ENCODE measurements around the gene ERGIC1.

Gene ERGIC1

DNA sequence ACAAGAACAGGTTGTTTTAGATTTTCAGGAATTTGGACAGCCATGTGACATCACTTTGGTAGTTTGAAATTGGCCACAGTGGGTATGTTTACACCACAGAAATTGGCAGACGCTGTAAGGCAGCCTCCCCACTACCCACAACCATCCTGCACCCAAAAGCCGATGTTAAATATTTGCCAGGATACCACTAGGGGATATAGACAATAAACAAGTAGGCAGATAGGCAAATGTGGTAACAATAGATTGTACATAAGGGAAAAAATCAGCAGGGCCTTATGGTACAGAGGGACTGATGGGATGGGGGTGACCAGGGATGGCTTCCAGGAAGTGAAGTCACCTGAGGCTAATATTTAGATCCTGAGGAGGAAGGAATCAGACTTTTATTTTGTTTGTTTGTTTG, 31.9 kb upstream of the ERGIC1 start:
- H3K4me3 ChIP-seq (ENCODE audit: low read length in 2 of 2) = no peak overlapping the region
- H3K9me3 ChIP-seq (replicated peaks in 1 of 2; ENCODE audit: control insufficient read depth in 2 of 2, insufficient read depth in 1 of 2, low read depth in 1 of 2, low read length in 2 of 2) = no peaks in the 10 kb centered on the region
- no peak overlapping the region for H2BK12ac ChIP-seq (ENCODE audit: low read length)
- H2BK5ac ChIP-seq (ENCODE audit: low read length) = no peak overlapping the region
- H2BK15ac ChIP-seq (ENCODE audit: low read length) = no peak overlapping the region
- H3K4ac ChIP-seq (ENCODE audit: low read length) = no peak overlapping the region
- H4K91ac ChIP-seq (ENCODE audit: low read depth, low read length, poor library complexity) = no peak overlapping the region
- DNase-seq (ENCODE audit: low spot score) = no peak
- H2BK120ac ChIP-seq (ENCODE audit: low read depth, low read length) = no peak overlapping the region
- no peak overlapping the region for H3K18ac ChIP-seq (ENCODE audit: low read length)
- peaks cover 0 to 4% of the 10 kb centered on the region in 2 donors for H3K4me1 ChIP-seq (ENCODE audit: control insufficient read depth in 2 of 2, insufficient read depth in 1 of 2, low read depth in 1 of 2, low read length in 2 of 2)
- no peak overlapping the region for H2AFZ ChIP-seq (ENCODE audit: low read length)
- no peak overlapping the region for H4K8ac ChIP-seq (ENCODE audit: low read depth, low read length)
- no peak overlapping the region for H3K23ac ChIP-seq (ENCODE audit: low read depth, low read length, poor library complexity)
- H2AK5ac ChIP-seq (ENCODE audit: low read depth, low read length) = no peak overlapping the region
- no peak overlapping the region for H3K14ac ChIP-seq (ENCODE audit: low read length)
- no peak overlapping the region for H3K27ac ChIP-seq (replicated peaks; ENCODE audit: low read length)
- no peaks in the 10 kb centered on the region for H3K36me3 ChIP-seq (replicated peaks in 1 of 2; ENCODE audit: control insufficient read depth in 2 of 2, insufficient read depth in 2 of 2, low read length in 2 of 2)
- WGBS, 2 donors (ENCODE audit: extremely low coverage in 2 of 2, insufficient read length in 2 of 2, insufficient replicate concordance in 1 of 2) = no CpG with 5 or more reads among the region's 2 CpGs
- H3K4me2 ChIP-seq (ENCODE audit: insufficient read depth, low read length, poor library complexity, severe bottlenecking) = no peak overlapping the region
- no peaks in the 10 kb centered on the region for H3K79me1 ChIP-seq (ENCODE audit: low read depth, low read length)
- H3K9ac ChIP-seq (ENCODE audit: low read depth, low read length, poor library complexity) = no peak overlapping the region
- H3K27me3 ChIP-seq (ENCODE audit: control insufficient read depth in 3 of 3, insufficient read depth in 3 of 3, low read depth in 1 of 3, low read length in 3 of 3) = no peaks in the 10 kb centered on the region

DNA sequence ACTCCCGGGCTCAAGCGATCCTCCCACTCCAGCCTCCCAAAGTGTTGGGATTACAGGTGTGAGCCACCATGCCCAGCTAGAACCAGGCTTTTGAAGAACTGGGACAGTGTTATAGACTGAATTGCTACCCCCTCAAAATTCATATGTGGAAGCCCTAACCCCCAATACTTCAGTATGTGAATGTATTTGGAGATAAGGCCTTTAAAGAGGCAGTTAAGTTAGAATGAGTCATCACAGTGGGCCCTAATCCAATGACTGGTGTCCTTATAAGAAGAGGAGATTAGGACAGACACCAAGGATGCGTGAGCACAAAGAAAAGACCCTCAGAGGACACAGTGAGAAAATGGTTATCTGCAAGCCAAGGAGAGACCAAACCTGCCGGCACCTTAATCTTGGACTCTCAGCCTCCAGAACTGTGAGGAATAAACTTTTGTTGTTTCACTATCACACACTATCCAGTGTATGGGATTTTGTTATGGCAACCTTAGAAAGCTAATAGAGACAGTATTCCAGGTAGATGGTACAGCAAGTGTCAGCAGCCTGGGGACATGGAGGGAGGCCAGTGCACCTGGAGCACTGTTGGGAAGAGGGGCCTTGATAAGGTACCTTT, 31.4 kb upstream of the ERGIC1 start:
- no peak overlapping the region for H3K27ac ChIP-seq (replicated peaks; ENCODE audit: low read length)
- H3K4ac ChIP-seq (ENCODE audit: low read length) = no peak overlapping the region
- H3K4me1 ChIP-seq (ENCODE audit: control insufficient read depth in 2 of 2, insufficient read depth in 1 of 2, low read depth in 1 of 2, low read length in 2 of 2) = peaks cover 0 to 4% of the 10 kb centered on the region in 2 donors
- no peak overlapping the region for H2BK15ac ChIP-seq (ENCODE audit: low read length)
- H3K79me1 ChIP-seq (ENCODE audit: low read depth, low read length) = no peaks in the 10 kb centered on the region
- no peak overlapping the region for H3K9ac ChIP-seq (ENCODE audit: low read depth, low read length, poor library complexity)
- H2AK5ac ChIP-seq (ENCODE audit: low read depth, low read length) = no peak overlapping the region
- H2BK5ac ChIP-seq (ENCODE audit: low read length) = no peak overlapping the region
- no peak overlapping the region for H2BK120ac ChIP-seq (ENCODE audit: low read depth, low read length)
- H3K18ac ChIP-seq (ENCODE audit: low read length) = no peak overlapping the region
- DNase-seq (ENCODE audit: low spot score) = no peak
- H3K4me2 ChIP-seq (ENCODE audit: insufficient read depth, low read length, poor library complexity, severe bottlenecking) = no peak overlapping the region
- H3K36me3 ChIP-seq (replicated peaks in 1 of 2; ENCODE audit: control insufficient read depth in 2 of 2, insufficient read depth in 2 of 2, low read length in 2 of 2) = no peaks in the 10 kb centered on the region
- no peak overlapping the region for H3K4me3 ChIP-seq (ENCODE audit: low read length in 2 of 2)
- H3K14ac ChIP-seq (ENCODE audit: low read length) = no peak overlapping the region
- no peak overlapping the region for H2BK12ac ChIP-seq (ENCODE audit: low read length)
- no CpG with 5 or more reads among the region's 4 CpGs for WGBS, 2 donors (ENCODE audit: extremely low coverage in 2 of 2, insufficient read length in 2 of 2, insufficient replicate concordance in 1 of 2)
- no peak overlapping the region for H2AFZ ChIP-seq (ENCODE audit: low read length)
- no peak overlapping the region for H4K91ac ChIP-seq (ENCODE audit: low read depth, low read length, poor library complexity)
- no peaks in the 10 kb centered on the region for H3K27me3 ChIP-seq (ENCODE audit: control insufficient read depth in 3 of 3, insufficient read depth in 3 of 3, low read depth in 1 of 3, low read length in 3 of 3)
- H4K8ac ChIP-seq (ENCODE audit: low read depth, low read length) = peak overlapping the region; percentile 70
- H3K23ac ChIP-seq (ENCODE audit: low read depth, low read length, poor library complexity) = no peak overlapping the region
- H3K9me3 ChIP-seq (replicated peaks in 1 of 2; ENCODE audit: control insufficient read depth in 2 of 2, insufficient read depth in 1 of 2, low read depth in 1 of 2, low read length in 2 of 2) = no peaks in the 10 kb centered on the region

DNA sequence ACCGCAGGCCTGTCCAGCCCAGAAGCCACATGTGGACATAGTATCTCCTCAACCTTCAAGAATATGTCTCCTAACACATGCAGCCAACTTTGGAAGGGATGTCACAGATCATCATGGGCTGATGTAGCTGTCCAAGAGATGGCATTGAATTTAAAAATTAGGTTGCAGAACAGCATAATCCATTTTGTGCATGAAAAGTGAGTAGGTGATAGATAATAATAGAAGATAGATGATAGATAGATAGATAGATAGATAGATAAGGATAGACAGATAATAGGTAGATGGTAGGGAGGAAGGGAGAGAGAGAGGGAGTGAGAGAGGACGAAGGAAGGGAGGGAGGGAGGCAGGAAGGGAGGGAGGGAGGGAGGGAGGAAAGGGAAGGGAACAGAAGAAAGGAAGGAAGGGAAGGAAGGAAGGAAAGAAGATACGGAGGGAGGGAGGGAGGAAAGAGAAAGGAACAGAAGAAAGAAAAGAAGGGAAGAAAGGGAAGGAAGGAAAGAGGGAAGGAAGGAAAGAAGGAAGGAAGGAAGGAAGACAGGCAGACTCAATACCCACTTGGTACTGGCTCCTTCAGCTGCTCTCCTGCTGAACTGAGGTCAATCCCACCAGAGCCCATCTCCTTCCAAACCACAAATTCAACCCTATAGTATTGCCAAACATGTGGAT, 28.9 kb upstream of the ERGIC1 start:
- no peak overlapping the region for H3K18ac ChIP-seq (ENCODE audit: low read length)
- H3K4me2 ChIP-seq (ENCODE audit: insufficient read depth, low read length, poor library complexity, severe bottlenecking) = no peak overlapping the region
- 100% methylated on average over 1 of the region's 3 CpGs; no CpG with 5 or more reads in 1 of the 2 donors for WGBS, 2 donors (ENCODE audit: extremely low coverage in 2 of 2, insufficient read length in 2 of 2, insufficient replicate concordance in 1 of 2)
- H4K8ac ChIP-seq (ENCODE audit: low read depth, low read length) = no peak overlapping the region
- no peak overlapping the region for H2AFZ ChIP-seq (ENCODE audit: low read length)
- no peak overlapping the region for H3K4me3 ChIP-seq (ENCODE audit: low read length in 2 of 2)
- H3K4me1 ChIP-seq (ENCODE audit: control insufficient read depth in 2 of 2, insufficient read depth in 1 of 2, low read depth in 1 of 2, low read length in 2 of 2) = peaks cover 0 to 4% of the 10 kb centered on the region in 2 donors
- no peak overlapping the region for H4K91ac ChIP-seq (ENCODE audit: low read depth, low read length, poor library complexity)
- H3K23ac ChIP-seq (ENCODE audit: low read depth, low read length, poor library complexity) = no peak overlapping the region
- no peak overlapping the region for H3K4ac ChIP-seq (ENCODE audit: low read length)
- H2BK12ac ChIP-seq (ENCODE audit: low read length) = no peak overlapping the region
- H2AK5ac ChIP-seq (ENCODE audit: low read depth, low read length) = no peak overlapping the region
- DNase-seq (ENCODE audit: low spot score) = no peak
- no peak overlapping the region for H2BK120ac ChIP-seq (ENCODE audit: low read depth, low read length)
- H3K79me1 ChIP-seq (ENCODE audit: low read depth, low read length) = no peaks in the 10 kb centered on the region
- no peaks in the 10 kb centered on the region for H3K27me3 ChIP-seq (ENCODE audit: control insufficient read depth in 3 of 3, insufficient read depth in 3 of 3, low read depth in 1 of 3, low read length in 3 of 3)
- H3K14ac ChIP-seq (ENCODE audit: low read length) = no peak overlapping the region
- H3K9ac ChIP-seq (ENCODE audit: low read depth, low read length, poor library complexity) = no peak overlapping the region
- H3K36me3 ChIP-seq (replicated peaks in 1 of 2; ENCODE audit: control insufficient read depth in 2 of 2, insufficient read depth in 2 of 2, low read length in 2 of 2) = no peaks in the 10 kb centered on the region
- H2BK15ac ChIP-seq (ENCODE audit: low read length) = no peak overlapping the region
- no peak overlapping the region for H3K27ac ChIP-seq (replicated peaks; ENCODE audit: low read length)
- H2BK5ac ChIP-seq (ENCODE audit: low read length) = no peak overlapping the region
- H3K9me3 ChIP-seq (replicated peaks in 1 of 2; ENCODE audit: control insufficient read depth in 2 of 2, insufficient read depth in 1 of 2, low read depth in 1 of 2, low read length in 2 of 2) = peaks cover 0 to 3% of the 10 kb centered on the region in 2 donors

DNA sequence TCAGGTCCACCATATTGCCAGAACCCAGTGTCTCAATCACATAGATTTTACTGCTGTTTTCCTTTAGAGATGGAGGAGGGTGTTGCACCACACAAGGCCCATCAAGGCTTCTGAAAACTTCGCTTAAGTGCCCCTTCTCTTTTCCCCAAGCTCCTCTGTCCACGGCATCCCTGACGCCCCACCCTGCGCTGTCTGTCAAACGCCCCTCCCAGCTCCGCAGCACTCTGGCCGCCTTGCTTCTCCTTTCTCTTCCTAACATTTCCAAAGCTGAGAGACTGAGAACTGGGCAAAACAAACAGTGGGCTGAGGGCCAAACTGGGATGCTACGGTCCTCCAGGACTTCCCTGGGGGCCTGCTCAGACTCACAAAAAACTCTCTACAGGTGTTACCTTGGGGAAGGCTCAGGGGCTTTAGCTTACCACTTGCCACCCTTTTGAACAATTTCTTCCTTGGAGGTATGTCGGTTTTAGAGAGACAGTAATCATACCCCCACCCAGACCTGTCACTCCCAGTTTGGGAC, 28.3 kb upstream of the ERGIC1 start:
- Histone ChIP-seq H3K23ac (ENCODE audit: low read depth, low read length, poor library complexity) (no peak overlapping the region), H3K27ac (replicated peaks; ENCODE audit: low read length) (no peak overlapping the region), H3K4me1 (ENCODE audit: control insufficient read depth in 2 of 2, insufficient read depth in 1 of 2, low read depth in 1 of 2, low read length in 2 of 2) (peaks cover 0 to 4% of the 10 kb centered on the region in 2 donors), H3K79me1 (ENCODE audit: low read depth, low read length) (no peaks in the 10 kb centered on the region), H3K18ac (ENCODE audit: low read length) (no peak overlapping the region), H3K14ac (ENCODE audit: low read length) (no peak overlapping the region), H2BK120ac (ENCODE audit: low read depth, low read length) (no peak overlapping the region), H3K9ac (ENCODE audit: low read depth, low read length, poor library complexity) (no peak overlapping the region), H2AK5ac (ENCODE audit: low read depth, low read length) (no peak overlapping the region), H2AFZ (ENCODE audit: low read length) (no peak overlapping the region), H3K27me3 (ENCODE audit: control insufficient read depth in 3 of 3, insufficient read depth in 3 of 3, low read depth in 1 of 3, low read length in 3 of 3) (no peaks in the 10 kb centered on the region), H3K4ac (ENCODE audit: low read length) (no peak overlapping the region), H3K4me3 (ENCODE audit: low read length in 2 of 2) (no peak overlapping the region), H2BK15ac (ENCODE audit: low read length) (no peak overlapping the region), H3K36me3 (replicated peaks in 1 of 2; ENCODE audit: control insufficient read depth in 2 of 2, insufficient read depth in 2 of 2, low read length in 2 of 2) (no peaks in the 10 kb centered on the region), H2BK5ac (ENCODE audit: low read length) (no peak overlapping the region), H2BK12ac (ENCODE audit: low read length) (no peak overlapping the region), H3K9me3 (replicated peaks in 1 of 2; ENCODE audit: control insufficient read depth in 2 of 2, insufficient read depth in 1 of 2, low read depth in 1 of 2, low read length in 2 of 2) (peaks cover 0 to 3% of the 10 kb centered on the region in 2 donors), H4K8ac (ENCODE audit: low read depth, low read length) (no peak overlapping the region), H4K91ac (ENCODE audit: low read depth, low read length, poor library complexity) (no peak overlapping the region), H3K4me2 (ENCODE audit: insufficient read depth, low read length, poor library complexity, severe bottlenecking) (no peak overlapping the region)
- WGBS, 2 donors (ENCODE audit: extremely low coverage in 2 of 2, insufficient read length in 2 of 2, insufficient replicate concordance in 1 of 2) = no CpG with 5 or more reads among the region's 9 CpGs
- no peak for DNase-seq (ENCODE audit: low spot score)
